GM12878 (cell line): ENCODE results near the gene COL24A1.

ENCODE experiments used
- CEBPB ChIP-seq, 2 experiments: fragments of 150-350 bp in 1 of 2; IDR thresholded peaks; 2 replicates each; pipeline ENCODE4 v1.6.1; 2012 to 2014; ENCODE audit warnings: low read depth in 2 of 2, low read length in 2 of 2, borderline replicate concordance in 1 of 2, inconsistent platforms in 1 of 2
- CREB1 ChIP-seq: IDR thresholded peaks from 2 replicates; pipeline ENCODE4 v1.6.1; 2012; ENCODE audit warnings: low read depth, mild to moderate bottlenecking, inconsistent platforms
- EED ChIP-seq: sonication (generic); IDR thresholded peaks from 2 replicates; pipeline ENCODE4 v1.6.1; 2016; ENCODE audit warnings: antibody characterized with exemption, low read depth
- EGR1 ChIP-seq, 2 experiments: IDR thresholded peaks; 1 replicate in 1 of 2; 2 replicates in 1 of 2; pipeline ENCODE4 v1.6.1; 2011 to 2012; ENCODE audit warnings: low read depth in 2 of 2, low read length in 2 of 2, borderline replicate concordance in 1 of 2, mild to moderate bottlenecking in 1 of 2, moderate library complexity in 1 of 2
- NBN ChIP-seq: fragments of 450-650 bp; IDR thresholded peaks from 2 replicates; pipeline ENCODE4 v1.6.1; 2016
- POLR2A ChIP-seq: IDR thresholded peaks from 2 replicates; pipeline ENCODE4 v1.6.1; 2011; ENCODE audit warnings: low read depth, mild to moderate bottlenecking, low read length
- RUNX3 ChIP-seq: IDR thresholded peaks from 2 replicates; pipeline ENCODE4 v1.6.1; 2012; ENCODE audit warnings: low read length, inconsistent platforms
- TARDBP ChIP-seq: IDR thresholded peaks from 2 replicates; pipeline ENCODE4 v1.6.1; 2016; ENCODE audit warnings: borderline replicate concordance
- YY1 ChIP-seq: IDR thresholded peaks from 2 replicates; pipeline ENCODE4 v1.6.1; 2011; ENCODE audit warnings: low read depth, mild to moderate bottlenecking, low read length
- ZSCAN29 ChIP-seq: fragments of 450-650 bp; IDR thresholded peaks from 2 replicates; pipeline ENCODE4 v1.6.1; 2017; ENCODE audit warnings: mild to moderate bottlenecking, moderate library complexity
- TF ChIP-seq, protein P1 (sequence below), 3 experiments: IDR thresholded peaks in 2 of 3; conservative IDR thresholded peaks in 1 of 3; 2 replicates each; pipeline ENCODE4 v1.5.1; 2011; ENCODE audit warnings: low read depth in 3 of 3, low read length in 3 of 3, mild to moderate bottlenecking in 3 of 3, control low read depth in 2 of 3, moderate library complexity in 2 of 3, inconsistent platforms in 1 of 3, mixed read lengths in 1 of 3; ENCODE audit not compliant: control insufficient read depth in 2 of 3, insufficient read depth in 1 of 3; ENCODE audit errors: extremely low read depth in 1 of 3
- TF ChIP-seq, protein P2 (sequence below): IDR thresholded peaks from 2 replicates; pipeline ENCODE4 v1.6.1; 2012; ENCODE audit warnings: mild to moderate bottlenecking, low read depth, low read length

DNA sequence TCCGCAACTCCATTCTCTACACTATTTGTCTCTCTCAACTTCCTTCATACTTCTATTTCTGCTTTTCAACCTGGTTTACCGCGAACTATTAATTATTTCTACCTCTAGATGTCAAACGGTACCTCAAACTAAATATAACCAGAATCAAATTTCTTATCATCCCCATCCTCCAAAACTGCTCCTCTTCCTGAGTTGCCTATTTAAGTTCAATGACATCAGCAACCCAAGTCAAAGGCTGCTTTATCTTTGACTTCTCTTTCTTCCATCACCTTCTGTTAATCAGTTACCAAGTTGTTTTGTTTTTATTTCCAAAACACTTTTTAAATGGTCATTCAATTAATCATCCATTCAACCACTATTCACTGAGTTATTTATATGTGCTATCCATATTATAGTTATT is 171.9 kb downstream of the COL24A1 start:
- TF ChIP-seq RUNX3 (no peak), ZSCAN29 (no peak), POLR2A (no peak), TARDBP (no peak), YY1 (no peak), CREB1 (no peak), NBN (no peak), EED (no peak), CEBPB (IDR thresholded peaks at IDR 0.05; ENCODE audit: borderline replicate concordance in 1 of 2, low read depth in 2 of 2, low read length in 2 of 2) (no peak), EGR1 (IDR thresholded peaks at IDR 0.05; ENCODE audit: borderline replicate concordance in 1 of 2, low read depth in 2 of 2, low read length in 2 of 2) (no peak)
- TF ChIP-seq, protein P1, sequence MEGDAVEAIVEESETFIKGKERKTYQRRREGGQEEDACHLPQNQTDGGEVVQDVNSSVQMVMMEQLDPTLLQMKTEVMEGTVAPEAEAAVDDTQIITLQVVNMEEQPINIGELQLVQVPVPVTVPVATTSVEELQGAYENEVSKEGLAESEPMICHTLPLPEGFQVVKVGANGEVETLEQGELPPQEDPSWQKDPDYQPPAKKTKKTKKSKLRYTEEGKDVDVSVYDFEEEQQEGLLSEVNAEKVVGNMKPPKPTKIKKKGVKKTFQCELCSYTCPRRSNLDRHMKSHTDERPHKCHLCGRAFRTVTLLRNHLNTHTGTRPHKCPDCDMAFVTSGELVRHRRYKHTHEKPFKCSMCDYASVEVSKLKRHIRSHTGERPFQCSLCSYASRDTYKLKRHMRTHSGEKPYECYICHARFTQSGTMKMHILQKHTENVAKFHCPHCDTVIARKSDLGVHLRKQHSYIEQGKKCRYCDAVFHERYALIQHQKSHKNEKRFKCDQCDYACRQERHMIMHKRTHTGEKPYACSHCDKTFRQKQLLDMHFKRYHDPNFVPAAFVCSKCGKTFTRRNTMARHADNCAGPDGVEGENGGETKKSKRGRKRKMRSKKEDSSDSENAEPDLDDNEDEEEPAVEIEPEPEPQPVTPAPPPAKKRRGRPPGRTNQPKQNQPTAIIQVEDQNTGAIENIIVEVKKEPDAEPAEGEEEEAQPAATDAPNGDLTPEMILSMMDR (IDR thresholded peaks at IDR 0.05 in 2 of 3, conservative IDR thresholded peaks at IDR 0.05 in 1 of 3; ENCODE audit: control insufficient read depth in 2 of 3, extremely low read depth in 1 of 3, insufficient read depth in 1 of 3, low read depth in 3 of 3, low read length in 3 of 3) = no peak
- TF ChIP-seq, protein P2, sequence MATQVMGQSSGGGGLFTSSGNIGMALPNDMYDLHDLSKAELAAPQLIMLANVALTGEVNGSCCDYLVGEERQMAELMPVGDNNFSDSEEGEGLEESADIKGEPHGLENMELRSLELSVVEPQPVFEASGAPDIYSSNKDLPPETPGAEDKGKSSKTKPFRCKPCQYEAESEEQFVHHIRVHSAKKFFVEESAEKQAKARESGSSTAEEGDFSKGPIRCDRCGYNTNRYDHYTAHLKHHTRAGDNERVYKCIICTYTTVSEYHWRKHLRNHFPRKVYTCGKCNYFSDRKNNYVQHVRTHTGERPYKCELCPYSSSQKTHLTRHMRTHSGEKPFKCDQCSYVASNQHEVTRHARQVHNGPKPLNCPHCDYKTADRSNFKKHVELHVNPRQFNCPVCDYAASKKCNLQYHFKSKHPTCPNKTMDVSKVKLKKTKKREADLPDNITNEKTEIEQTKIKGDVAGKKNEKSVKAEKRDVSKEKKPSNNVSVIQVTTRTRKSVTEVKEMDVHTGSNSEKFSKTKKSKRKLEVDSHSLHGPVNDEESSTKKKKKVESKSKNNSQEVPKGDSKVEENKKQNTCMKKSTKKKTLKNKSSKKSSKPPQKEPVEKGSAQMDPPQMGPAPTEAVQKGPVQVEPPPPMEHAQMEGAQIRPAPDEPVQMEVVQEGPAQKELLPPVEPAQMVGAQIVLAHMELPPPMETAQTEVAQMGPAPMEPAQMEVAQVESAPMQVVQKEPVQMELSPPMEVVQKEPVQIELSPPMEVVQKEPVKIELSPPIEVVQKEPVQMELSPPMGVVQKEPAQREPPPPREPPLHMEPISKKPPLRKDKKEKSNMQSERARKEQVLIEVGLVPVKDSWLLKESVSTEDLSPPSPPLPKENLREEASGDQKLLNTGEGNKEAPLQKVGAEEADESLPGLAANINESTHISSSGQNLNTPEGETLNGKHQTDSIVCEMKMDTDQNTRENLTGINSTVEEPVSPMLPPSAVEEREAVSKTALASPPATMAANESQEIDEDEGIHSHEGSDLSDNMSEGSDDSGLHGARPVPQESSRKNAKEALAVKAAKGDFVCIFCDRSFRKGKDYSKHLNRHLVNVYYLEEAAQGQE = no peak
